GM18873 (cell line): Measurements from ENCODE around the gene PEX14.
"Not testable (repeated sequence)": the region's sequence is repeated elsewhere in the genome, so short reads cannot be mapped to it uniquely, and the experiment has no call there.

Experiments used
- ATAC-seq: cut with Tn5 transposase; IDR thresholded peaks from one replicate; pipeline ENCODE4 v1.9.1; 2021; ENCODE audit warnings: mild to moderate bottlenecking, moderate library complexity, moderate number of reproducible peaks; ENCODE audit not compliant: unreplicated experiment, low FRiP score

The PEX14 gene

GRCh38 chr1:10490286-10490970 is 15.7 kb downstream of the PEX14 start:
- no peak for ATAC-seq

GRCh38 chr1:10494418-10494753 is 19.6 kb downstream of the PEX14 start:
- peak; percentile 12 for ATAC-seq

DNA sequence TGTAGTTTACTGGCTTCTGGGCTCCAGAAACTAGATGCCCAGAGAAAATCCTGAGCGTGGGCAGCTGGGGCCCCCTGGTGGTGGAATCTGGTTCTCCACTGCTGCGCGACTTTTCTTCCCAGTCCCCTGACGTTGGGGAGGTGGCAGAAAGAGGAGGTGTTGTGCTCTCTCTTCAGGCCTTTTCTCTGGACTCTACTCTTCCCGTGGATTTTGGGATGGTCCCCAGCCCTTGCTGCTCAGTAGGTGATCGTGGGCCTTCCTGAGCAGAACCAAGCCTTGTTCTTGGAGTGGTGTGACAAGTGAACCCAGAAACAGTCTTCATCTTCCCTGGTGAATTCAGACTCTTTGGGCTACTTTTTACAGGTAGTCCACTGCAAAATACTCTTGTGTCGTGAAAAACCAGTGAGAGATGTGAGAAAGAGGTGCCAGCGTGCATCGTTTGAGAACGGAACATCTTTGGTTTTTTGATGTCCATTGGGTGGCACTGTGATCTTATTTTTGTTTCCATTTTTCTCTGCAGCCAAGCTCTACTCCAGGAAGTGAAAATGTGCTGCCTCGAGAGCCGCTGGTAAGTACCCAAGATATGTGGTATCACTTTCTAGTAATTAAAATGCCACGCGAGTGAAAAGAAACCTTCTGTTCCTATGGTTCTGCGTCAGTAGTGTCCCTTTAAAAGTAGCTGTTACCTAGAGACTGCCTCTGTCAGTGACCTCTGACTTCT is 20.2 kb downstream of the PEX14 start:
- ATAC-seq: peak; percentile 60

- ATAC-seq: no peak
Observed at GRCh38 chr1:10495475-10495817, 20.7 kb downstream of the PEX14 start.

DNA sequence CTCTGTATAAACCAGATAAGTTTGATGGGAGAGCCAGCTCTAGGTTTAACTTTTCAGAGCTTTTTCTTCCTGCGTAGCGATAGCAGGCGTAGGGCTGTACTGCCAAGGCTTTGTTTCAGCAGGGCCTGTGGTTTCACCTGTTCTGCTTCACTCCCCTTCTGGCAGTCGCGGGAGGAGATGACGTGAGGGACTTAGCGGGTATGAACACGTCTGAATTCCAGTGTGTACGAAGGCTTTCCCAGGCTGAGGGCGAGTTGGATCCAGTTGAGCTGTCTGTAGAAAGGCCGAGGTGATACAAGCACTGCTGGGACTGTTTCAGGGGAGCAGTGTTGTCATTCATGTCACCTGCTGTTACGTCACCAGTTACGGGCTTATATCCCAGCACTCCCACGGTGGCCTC is 21.2 kb downstream of the PEX14 start:
- ATAC-seq: no peak

DNA sequence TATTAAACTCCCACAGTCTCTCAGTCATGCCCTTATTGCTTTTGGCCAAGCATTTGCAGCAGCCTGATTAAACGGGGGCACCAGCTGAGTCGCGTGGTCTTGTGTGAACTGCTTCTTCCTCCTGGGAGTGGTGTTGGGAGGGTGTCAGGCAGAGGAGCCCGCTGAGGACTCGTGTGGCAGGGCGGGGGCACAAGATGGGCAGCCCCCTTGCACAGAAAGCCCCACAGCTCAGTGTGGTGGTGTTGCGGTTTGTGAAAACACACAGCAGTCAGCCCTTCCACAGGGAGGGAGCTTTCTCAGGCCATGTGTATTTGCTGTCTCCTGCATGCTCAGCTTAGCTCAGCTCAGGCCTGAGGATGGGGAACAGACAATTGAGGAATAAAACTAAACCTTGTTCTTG is 22.4 kb downstream of the PEX14 start:
- ATAC-seq: no peak

DNA sequence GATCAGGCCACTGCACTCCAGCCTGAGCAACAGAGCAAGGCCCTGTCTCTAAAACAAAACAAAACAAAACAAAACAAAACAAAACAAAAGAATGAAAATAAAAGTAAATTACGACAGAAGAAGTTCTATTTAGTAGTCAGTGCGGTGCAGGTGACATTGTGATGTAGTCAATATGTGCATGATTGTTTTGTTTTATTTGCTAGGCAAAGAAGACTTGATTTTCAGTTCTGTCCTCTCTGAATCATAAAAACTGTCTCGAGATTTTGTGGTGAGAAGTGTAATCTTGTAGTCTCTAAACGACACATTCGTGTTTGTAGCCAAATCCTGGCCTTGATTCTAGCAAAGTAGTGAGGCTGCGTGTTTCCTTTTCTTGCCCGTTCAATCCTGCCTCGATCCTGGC is 23.5 kb downstream of the PEX14 start:
- no peak for ATAC-seq

- ATAC-seq: no peak
Observed at GRCh38 chr1:10502206-10502605, 27.5 kb downstream of the PEX14 start.

- no peak for ATAC-seq
Observed at GRCh38 chr1:10504249-10504648, 29.5 kb downstream of the PEX14 start.

DNA sequence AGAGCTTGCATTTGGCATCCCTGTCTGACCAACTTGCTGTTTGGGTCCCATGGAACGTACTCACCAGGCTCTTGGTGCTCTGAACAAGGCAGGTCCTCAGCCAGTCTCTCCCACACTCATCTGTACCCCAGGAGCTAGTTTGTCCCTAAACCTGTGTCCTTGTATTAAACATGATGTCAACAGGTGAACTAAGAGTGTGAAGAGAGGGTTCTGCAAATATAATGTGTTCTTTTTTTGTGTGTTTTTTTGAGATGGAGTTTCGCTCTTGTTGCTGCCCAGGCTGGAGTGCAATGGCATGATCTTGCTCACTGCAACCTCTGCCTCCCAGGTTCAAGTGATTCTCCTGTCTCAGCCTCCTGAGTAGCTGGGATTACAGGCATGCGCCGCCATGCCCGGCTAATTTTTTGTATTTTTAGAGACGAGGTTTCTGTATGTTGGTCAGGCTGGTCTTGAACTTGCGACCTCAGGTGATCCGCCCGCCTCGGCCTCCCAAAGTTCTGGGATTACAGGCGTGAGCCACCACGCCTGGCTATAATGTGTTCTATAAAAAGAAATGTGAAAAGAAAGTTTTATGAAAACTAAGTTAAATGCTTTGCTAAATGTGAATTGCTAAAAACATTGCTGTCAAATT is 31.4 kb downstream of the PEX14 start:
- ATAC-seq: not testable (repeated sequence)

- ATAC-seq: no peak
Observed at GRCh38 chr1:10506677-10507047, 31.9 kb downstream of the PEX14 start.

DNA sequence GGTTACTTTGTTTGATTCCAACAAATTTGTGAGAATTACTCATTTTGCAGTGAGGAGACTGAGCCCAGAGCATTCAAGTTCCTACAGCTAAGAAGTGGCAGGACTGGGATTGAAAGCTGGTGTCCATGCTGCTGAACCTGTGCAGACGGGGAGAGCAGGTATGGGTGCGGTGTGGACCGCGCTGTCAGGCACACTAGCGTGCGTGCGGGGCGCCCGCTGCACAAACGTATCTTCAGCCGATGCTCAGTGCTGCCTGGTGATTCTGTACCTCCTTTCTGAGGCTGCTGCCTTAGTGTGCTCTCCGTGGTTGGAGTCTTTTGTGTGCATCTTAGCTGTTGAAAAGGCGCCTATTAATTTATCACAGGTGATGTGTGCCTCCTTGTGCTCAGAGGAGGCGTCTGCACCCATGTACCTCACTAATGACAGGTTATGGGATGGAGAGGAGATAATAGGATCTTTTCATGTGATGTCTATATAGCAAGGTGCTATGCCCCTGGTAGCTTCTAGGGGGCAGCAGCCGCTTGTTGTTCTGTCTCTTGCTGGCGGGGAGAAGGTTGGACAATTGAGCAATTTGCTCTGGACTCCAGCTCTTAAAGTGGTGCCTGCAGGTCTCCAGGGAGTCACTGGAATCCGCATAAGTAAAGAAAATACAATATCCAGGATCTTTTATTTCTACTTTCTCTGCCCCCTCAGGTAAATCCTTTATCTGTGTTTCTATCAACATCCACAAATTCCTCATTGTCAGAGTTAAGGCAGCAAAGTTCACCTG is 32.5 kb downstream of the PEX14 start:
- no peak for ATAC-seq

- no peak for ATAC-seq
Observed at GRCh38 chr1:10508511-10508951, 33.8 kb downstream of the PEX14 start.

DNA sequence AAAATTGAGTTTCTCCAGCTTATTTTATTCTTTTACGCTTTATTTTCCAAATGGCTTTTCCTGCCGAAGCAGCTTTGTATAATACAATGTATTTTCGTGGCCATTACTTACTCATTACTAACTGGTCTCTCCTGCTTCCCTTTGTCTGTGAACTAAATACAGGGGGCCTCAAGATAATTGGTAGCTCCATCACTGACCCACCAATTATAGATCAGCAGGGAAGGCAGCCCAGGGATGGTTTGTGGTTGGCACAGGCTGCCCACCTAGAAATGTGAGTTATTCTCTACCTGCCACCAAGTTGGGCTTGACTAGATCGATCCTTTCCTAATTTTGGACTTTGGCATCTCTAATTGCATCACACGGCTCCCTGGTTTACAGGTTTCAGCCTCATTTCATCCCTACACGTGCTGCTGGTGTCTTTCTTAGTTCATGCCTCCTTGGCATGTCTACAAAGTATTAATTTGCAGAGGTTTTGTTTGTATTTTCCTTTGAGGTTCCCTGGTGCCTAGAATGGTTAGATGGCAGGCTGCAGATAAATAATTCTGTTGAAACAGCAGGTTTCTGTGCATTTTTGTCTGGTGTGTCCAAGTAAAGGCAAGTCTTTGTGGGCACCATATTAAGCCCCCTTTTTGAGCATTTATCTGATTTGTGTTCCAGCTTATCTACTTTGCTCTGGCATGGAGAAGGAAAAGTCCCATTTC is 35.2 kb downstream of the PEX14 start:
- no peak for ATAC-seq

DNA sequence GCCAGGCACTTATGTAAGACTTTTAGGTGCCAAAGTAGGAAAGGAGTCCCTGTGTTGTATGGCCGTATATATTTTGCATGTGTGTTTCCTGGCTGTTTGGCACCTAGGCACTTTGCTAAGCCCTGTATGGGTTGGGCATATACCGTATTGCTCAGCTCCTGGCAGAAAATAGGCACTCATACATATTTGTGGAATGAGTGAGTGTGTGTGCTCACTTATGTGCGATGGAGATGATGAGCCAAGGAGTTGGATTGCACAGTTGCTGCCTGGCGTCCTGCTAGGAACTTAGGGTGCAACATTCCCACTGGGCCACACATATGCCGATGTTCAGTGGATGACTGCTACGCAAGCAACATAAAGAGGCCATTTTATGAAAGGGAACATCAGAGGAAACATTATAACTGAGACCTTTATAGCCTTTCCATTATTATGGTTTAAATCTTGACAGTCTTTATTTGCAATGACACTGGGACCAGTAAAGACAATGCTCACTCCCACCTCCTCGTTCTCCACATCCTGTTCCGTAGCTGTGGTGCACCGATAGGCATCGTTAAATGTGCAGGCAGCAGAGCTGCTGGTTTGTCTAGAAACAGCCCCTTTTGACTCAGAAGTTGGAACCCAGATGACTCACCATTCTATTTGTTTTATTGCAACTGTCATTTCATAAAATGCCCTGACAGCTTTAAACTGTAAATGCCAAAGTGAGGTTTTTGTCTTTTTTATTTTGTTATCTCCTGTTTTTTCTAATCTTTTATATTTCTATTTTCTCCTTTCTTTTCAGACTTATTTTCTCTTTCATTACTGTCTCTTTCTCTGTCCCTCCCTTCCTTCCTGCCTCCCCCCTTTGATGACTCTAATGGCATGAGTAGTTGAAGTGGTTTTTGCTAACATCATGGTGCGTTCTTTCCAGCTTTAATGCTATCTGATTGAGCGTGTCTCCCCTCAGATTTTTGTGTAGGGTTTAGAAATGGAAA is 36.1 kb downstream of the PEX14 start:
- peak; percentile 81 for ATAC-seq

DNA sequence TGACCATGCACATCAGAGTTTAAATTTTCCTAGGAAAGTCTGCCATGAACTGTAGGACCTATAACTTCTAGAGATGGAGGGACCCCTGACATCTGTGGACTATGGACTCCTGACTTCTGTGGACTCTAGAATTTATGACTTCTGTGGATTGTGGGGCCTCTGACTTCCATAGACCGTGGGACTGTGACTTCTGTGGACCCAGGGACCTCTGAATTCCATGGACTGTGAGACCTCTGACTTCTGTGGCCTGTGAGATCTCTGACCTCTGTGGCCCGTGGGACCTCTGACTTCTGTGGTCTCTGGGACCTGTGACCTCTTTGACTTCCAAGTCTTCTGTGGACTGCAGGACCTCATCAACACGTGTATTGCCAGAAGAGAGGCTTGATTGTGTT is 36.7 kb downstream of the PEX14 start:
- no peak for ATAC-seq

- no peak for ATAC-seq
Observed at GRCh38 chr1:10513199-10513598, 38.4 kb downstream of the PEX14 start.

DNA sequence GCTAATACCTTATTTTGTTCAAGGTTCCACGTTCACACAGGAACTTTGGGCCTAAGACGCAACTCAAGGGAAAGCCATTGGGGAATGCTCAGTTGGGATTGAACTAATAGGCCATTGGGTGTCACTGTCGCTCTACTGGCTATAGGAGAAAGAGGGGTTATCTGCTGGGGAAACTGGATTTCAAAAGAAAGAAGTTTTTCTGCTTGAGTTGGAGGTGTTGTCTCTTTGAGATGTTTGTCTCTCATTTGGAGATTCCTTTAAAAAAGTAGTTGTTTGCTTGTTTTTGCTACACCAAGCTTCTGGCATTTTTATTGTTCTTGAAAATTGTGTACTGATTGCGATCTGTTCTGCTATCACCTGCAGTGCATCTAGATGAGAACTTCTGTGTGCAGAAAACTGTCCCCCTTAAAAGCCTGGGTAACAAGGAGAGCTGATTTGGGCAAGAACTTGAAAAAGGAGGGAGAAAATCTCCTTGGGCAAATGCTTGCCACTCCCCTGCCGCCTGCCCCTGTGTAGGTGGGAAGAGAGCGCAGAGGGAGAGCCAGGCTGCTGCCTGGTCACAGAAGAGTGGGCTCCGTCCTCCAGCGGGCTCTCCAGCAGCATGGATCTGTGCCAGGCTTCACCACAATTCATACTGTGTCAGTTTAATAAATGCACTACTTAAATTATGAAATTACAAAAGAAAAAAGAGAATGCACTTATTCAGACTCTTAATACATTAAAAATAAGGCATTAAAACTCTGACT is 39.9 kb downstream of the PEX14 start:
- ATAC-seq: no peak
